ENCODE data around the gene RALBP1.

The RALBP1 gene

GRCh38 chr18:9526458-9526857, 51.1 kb downstream of the RALBP1 start:
- no peak overlapping the region for H3K4me3 ChIP-seq (ENCODE audit: low read depth, low read length)
- no peak for TF ChIP-seq CTCF (IDR thresholded peaks at IDR 0.05; ENCODE audit: borderline replicate concordance, insufficient read depth, low read depth, low read length)

GRCh38 chr18:9530226-9531009, 55.1 kb downstream of the RALBP1 start:
- TF ChIP-seq CTCF (IDR thresholded peaks at IDR 0.05; ENCODE audit: borderline replicate concordance, insufficient read depth, low read depth, low read length), result no peak
- no peak overlapping the region for H3K4me3 ChIP-seq (ENCODE audit: low read depth, low read length)

- TF ChIP-seq CTCF (IDR thresholded peaks at IDR 0.05; ENCODE audit: borderline replicate concordance, insufficient read depth, low read depth, low read length), result no peak
- H3K4me3 ChIP-seq (ENCODE audit: low read depth, low read length), result no peak overlapping the region
These were observed 56.6 kb downstream of the RALBP1 start for GRCh38 chr18:9531791-9532410.

GRCh38 chr18:9534844-9535243, 59.5 kb downstream of the RALBP1 start:
- no peak overlapping the region for H3K4me3 ChIP-seq (ENCODE audit: low read depth, low read length)
- TF ChIP-seq CTCF (IDR thresholded peaks at IDR 0.05; ENCODE audit: borderline replicate concordance, insufficient read depth, low read depth, low read length), result no peak

- H3K4me3 ChIP-seq (ENCODE audit: low read depth, low read length), result no peak overlapping the region
- no peak for TF ChIP-seq CTCF (IDR thresholded peaks at IDR 0.05; ENCODE audit: borderline replicate concordance, insufficient read depth, low read depth, low read length)
These were observed 60.2 kb downstream of the RALBP1 start for GRCh38 chr18:9535430-9535991.

GRCh38 chr18:9536354-9537152, 61.2 kb downstream of the RALBP1 start:
- TF ChIP-seq CTCF (IDR thresholded peaks at IDR 0.05; ENCODE audit: borderline replicate concordance, insufficient read depth, low read depth, low read length), result no peak
- H3K4me3 ChIP-seq (ENCODE audit: low read depth, low read length), result no peak overlapping the region

All from GM12875 (cell line).